ENCODE measurements around the gene ERN1. TPM values are rescaled to one million over a fixed set of nuclear protein-coding genes. Genes with fewer than 3 reads are reported as not detected.

ERN1 gene
- polyA plus RNA-seq, 1 experiment = 8.6 TPM

DNA sequence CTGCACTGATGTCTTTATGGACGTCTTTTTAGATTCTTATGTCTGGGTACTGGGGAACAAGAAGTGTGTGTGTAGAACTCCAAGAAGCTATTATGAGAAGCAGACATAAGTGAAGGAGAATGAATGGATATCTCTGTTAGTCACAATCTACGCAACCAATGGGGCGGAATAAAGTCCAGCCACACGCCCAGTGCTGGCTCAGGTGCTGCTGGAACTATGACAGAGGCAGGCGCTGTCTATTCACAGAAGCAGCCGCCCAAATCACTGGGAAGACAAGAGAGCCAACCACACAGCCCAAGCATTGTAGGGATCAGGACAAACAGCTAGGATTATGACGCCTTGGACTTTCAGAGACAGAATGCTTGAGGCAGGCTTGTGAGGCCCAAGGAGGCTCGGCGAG, 65.6 kb downstream of the ERN1 start:
- Histone ChIP-seq H3K36me3 (ENCODE audit: control insufficient read depth, insufficient read depth, low read length) (peaks cover 2% of the 10 kb centered on the region), H3K4me3 (ENCODE audit: low read depth, low read length) (no peak overlapping the region), H3K27me3 (ENCODE audit: control insufficient read depth, insufficient read depth, low read length) (no peaks in the 10 kb centered on the region)
- ChIA-PET POLR2A (no interaction called here), CTCF (interaction anchor here (0.5 to 7.4 kb wide), 5 partner anchors 29 to 69 kb away, joined by 3 to 57 read pairs (median 4); no protein-coding TSS in a partner anchor)
- DNase-seq (ENCODE audit: low read depth) = no peak
- TF ChIP-seq, protein P1, sequence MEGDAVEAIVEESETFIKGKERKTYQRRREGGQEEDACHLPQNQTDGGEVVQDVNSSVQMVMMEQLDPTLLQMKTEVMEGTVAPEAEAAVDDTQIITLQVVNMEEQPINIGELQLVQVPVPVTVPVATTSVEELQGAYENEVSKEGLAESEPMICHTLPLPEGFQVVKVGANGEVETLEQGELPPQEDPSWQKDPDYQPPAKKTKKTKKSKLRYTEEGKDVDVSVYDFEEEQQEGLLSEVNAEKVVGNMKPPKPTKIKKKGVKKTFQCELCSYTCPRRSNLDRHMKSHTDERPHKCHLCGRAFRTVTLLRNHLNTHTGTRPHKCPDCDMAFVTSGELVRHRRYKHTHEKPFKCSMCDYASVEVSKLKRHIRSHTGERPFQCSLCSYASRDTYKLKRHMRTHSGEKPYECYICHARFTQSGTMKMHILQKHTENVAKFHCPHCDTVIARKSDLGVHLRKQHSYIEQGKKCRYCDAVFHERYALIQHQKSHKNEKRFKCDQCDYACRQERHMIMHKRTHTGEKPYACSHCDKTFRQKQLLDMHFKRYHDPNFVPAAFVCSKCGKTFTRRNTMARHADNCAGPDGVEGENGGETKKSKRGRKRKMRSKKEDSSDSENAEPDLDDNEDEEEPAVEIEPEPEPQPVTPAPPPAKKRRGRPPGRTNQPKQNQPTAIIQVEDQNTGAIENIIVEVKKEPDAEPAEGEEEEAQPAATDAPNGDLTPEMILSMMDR (IDR thresholded peaks at IDR 0.05; ENCODE audit: insufficient read depth, low read depth, low read length) = no peak

- ChIA-PET CTCF (interaction anchor here (0.5 to 7.4 kb wide), 6 partner anchors 10 to 116 kb away, joined by 3 to 57 read pairs (median 4); no protein-coding TSS in a partner anchor), POLR2A (no interaction called here)
- TF ChIP-seq, protein P1 (IDR thresholded peaks at IDR 0.05; ENCODE audit: insufficient read depth, low read depth, low read length) = peak; percentile 46
- Histone ChIP-seq H3K4me3 (ENCODE audit: low read depth, low read length) (no peak overlapping the region), H3K27me3 (ENCODE audit: control insufficient read depth, insufficient read depth, low read length) (no peaks in the 10 kb centered on the region), H3K36me3 (ENCODE audit: control insufficient read depth, insufficient read depth, low read length) (peaks cover 2% of the 10 kb centered on the region)
- DNase-seq (ENCODE audit: low read depth) = no peak
These were observed 66.1 kb downstream of the ERN1 start for GRCh38 chr17:64063766-64064224.

DNA sequence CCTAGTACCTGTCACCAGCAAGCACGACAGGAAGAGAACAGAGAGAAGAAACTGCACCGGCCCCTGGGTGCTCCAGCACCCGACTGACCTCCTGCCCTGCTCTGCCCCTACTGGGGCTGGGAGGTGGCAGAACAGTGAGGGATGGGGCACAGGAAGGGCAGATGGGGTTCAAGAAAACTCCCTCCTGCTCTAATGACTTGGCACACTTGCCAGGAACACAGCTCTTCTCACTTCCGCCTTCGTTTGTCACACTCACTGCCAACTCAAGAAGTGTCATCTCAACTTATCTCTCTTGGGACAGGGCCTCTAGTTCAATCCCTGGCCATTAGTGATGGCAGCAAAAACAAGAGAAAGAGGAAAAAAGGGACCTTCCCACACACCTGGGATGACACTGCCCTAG, 66.9 kb downstream of the ERN1 start:
- H3K27me3 ChIP-seq (ENCODE audit: control insufficient read depth, insufficient read depth, low read length) = no peaks in the 10 kb centered on the region
- no peak overlapping the region for H3K4me3 ChIP-seq (ENCODE audit: low read depth, low read length)
- ChIA-PET POLR2A (no interaction called here), CTCF (interaction anchor here (0.5 to 7.4 kb wide), 4 partner anchors 9 to 117 kb away, joined by 3 to 57 read pairs (median 6); no protein-coding TSS in a partner anchor)
- TF ChIP-seq, protein P1 (IDR thresholded peaks at IDR 0.05; ENCODE audit: insufficient read depth, low read depth, low read length) = no peak
- H3K36me3 ChIP-seq (ENCODE audit: control insufficient read depth, insufficient read depth, low read length) = no peaks in the 10 kb centered on the region; the same call in 1 of the 2 replicates
- no peak for DNase-seq (ENCODE audit: low read depth)

GRCh38 chr17:64061178-64061898, 68.6 kb downstream of the ERN1 start:
- ChIA-PET POLR2A (no interaction called here), CTCF (interaction anchor here (0.6 to 7.4 kb wide), 4 partner anchors 32 to 196 kb away, joined by 3 to 57 read pairs (median 8); no protein-coding TSS in a partner anchor)
- no peak for DNase-seq (ENCODE audit: low read depth)
- H3K36me3 ChIP-seq (ENCODE audit: control insufficient read depth, insufficient read depth, low read length) = peaks cover 3% of the 10 kb centered on the region; the same call in 1 of the 2 replicates
- TF ChIP-seq, protein P1 (IDR thresholded peaks at IDR 0.05; ENCODE audit: insufficient read depth, low read depth, low read length) = no peak
- no peaks in the 10 kb centered on the region for H3K27me3 ChIP-seq (ENCODE audit: control insufficient read depth, insufficient read depth, low read length)
- H3K4me3 ChIP-seq (ENCODE audit: low read depth, low read length) = no peak overlapping the region

DNA sequence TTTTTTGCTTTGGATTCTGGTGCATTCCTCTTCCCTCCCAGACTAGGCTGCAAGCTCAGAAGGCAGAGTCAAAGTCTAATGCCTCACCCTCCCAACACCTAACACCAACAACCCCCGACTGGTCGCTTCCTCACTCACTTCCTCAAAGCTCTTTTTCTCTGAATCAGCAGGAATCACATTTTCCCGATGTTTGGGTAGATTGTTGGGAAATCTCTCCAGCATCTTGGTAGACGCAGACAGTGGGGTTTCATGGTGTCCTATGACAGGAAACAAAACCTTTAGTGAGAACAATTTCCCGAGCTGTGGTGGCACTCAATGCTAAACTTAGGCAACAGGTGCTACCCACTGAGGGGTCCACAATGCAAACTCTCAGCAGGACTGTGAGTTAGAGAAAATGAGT, 69.6 kb downstream of the ERN1 start:
- POLR2A ChIA-PET = no interaction called here
- Histone ChIP-seq H3K4me3 (ENCODE audit: low read depth, low read length) (no peak overlapping the region), H3K36me3 (ENCODE audit: control insufficient read depth, insufficient read depth, low read length) (peaks cover 12% of the 10 kb centered on the region), H3K27me3 (ENCODE audit: control insufficient read depth, insufficient read depth, low read length) (no peaks in the 10 kb centered on the region)
- no peak for DNase-seq (ENCODE audit: low read depth)
- TF ChIP-seq, protein P1 (IDR thresholded peaks at IDR 0.05; ENCODE audit: insufficient read depth, low read depth, low read length) = no peak
- CTCF ChIA-PET = interaction anchor here (1.1 to 2.2 kb wide), 3 partner anchors 32 to 73 kb away, joined by 3 to 8 read pairs (median 5); no protein-coding TSS in a partner anchor
